OCI-LY7 (cell line): ENCODE results near the gene NRG2. TPM values are rescaled to one million over a fixed set of nuclear protein-coding genes. Genes with fewer than 3 reads are reported as not detected.

Experiments used
- BruUV-seq: library from RNA; stranded (reverse); fragments of 400-500 nt; replicated peaks from 2 replicates; lab custom pipeline; 2021; lab: Mats Ljungman, UMichigan
- CTCF ChIA-PET: fragments of 300-600 bp; sonication (Branson Sonifier 250); formaldehyde crosslinking; loops from one replicate; lab custom pipeline; 2022; ENCODE audit warnings: antibody characterized with exemption; ENCODE audit not compliant: unreplicated experiment; lab: Charles Lee
- POLR2A ChIA-PET: fragments of 300-600 bp; sonication (Branson Sonifier 250); formaldehyde crosslinking; loops from one replicate; lab custom pipeline; 2022; ENCODE audit warnings: antibody characterized with exemption; lab: Charles Lee
- DNase-seq: peaks from one replicate; pipeline ENCODE4 v3.0.0-alpha.2; 2015; ENCODE audit warnings: low spot score
- H2AFZ ChIP-seq: fragments of 200-600 bp; sonication (generic), shearing (Covaris generic); 2 replicates; pipeline ENCODE4 v1.6.1; 2014; ENCODE audit warnings: mild to moderate bottlenecking, antibody characterized with exemption, low read length, moderate library complexity
- H3K27ac ChIP-seq: fragments of 200-600 bp; sonication (generic); 2 replicates; pipeline ENCODE4 v1.5.1; 2014; ENCODE audit warnings: mixed run types, low read depth, mild to moderate bottlenecking, moderate library complexity, low read length, inconsistent platforms; ENCODE audit not compliant: poor library complexity, severe bottlenecking
- H3K36me3 ChIP-seq: fragments of 200-600 bp; sonication (generic); 2 replicates; pipeline ENCODE4 v1.6.1; 2014; ENCODE audit warnings: mild to moderate bottlenecking, antibody characterized with exemption, low read length, moderate library complexity, mixed read lengths; ENCODE audit not compliant: insufficient read depth
- H3K4me1 ChIP-seq: fragments of 200-600 bp; sonication (generic); 2 replicates; pipeline ENCODE4 v1.5.1; 2014; ENCODE audit warnings: mild to moderate bottlenecking, low read length; ENCODE audit not compliant: insufficient read depth, poor library complexity, severe bottlenecking
- H3K4me2 ChIP-seq: fragments of 200-600 bp; sonication (generic); 2 replicates; pipeline ENCODE4 v1.6.1; 2014; ENCODE audit warnings: mild to moderate bottlenecking, low read length
- H3K4me3 ChIP-seq: fragments of 200-600 bp; sonication (generic); 2 replicates; pipeline ENCODE4 v1.5.1; 2014; ENCODE audit warnings: mild to moderate bottlenecking, low read depth, low read length; ENCODE audit not compliant: poor library complexity, severe bottlenecking
- H3K79me2 ChIP-seq: fragments of 200-600 bp; sonication (generic); 2 replicates; pipeline ENCODE4 v1.6.1; 2016; ENCODE audit warnings: low read depth, mild to moderate bottlenecking, low read length, moderate library complexity, mixed read lengths; ENCODE audit not compliant: insufficient read depth
- H3K9me2 ChIP-seq: fragments of 200-600 bp; sonication (generic); 2 replicates; pipeline ENCODE4 v1.6.1; 2016; ENCODE audit warnings: mild to moderate bottlenecking, low read length, mixed read lengths; ENCODE audit not compliant: insufficient read depth
- H3K9me3 ChIP-seq: fragments of 200-600 bp; sonication (generic); 2 replicates; pipeline ENCODE4 v1.6.1; 2014; ENCODE audit warnings: mild to moderate bottlenecking, mixed run types, low read length, mixed read lengths
- H4K20me1 ChIP-seq: fragments of 200-600 bp; sonication (generic); 2 replicates; pipeline ENCODE4 v1.6.1; 2014; ENCODE audit warnings: mild to moderate bottlenecking, antibody characterized with exemption, low read length, moderate library complexity, mixed read lengths; ENCODE audit not compliant: insufficient read depth
- EZH2phosphoT487 ChIP-seq: fragments of 200-600 bp; sonication (generic); IDR thresholded peaks from 2 replicates; pipeline ENCODE4 v1.6.1; 2018; ENCODE audit warnings: low read depth, borderline replicate concordance, mild to moderate bottlenecking, mixed run types, antibody characterized with exemption, low read length, moderate library complexity, mixed read lengths
- intact Hi-C: fragments of 100-400 bp; cut with micrococcal nuclease; formaldehyde crosslinking; loops from one replicate; pipeline ENCODE4 v1.10.0; 2022; ENCODE audit not compliant: unreplicated experiment
- total RNA-seq, 2 experiments: library from RNA; depleted of rRNA in 1 of 2; stranded (reverse); fragments of >200 nt in 1 of 2; shearing (Covaris generic) in 1 of 2; gene quantifications; 2 replicates each; pipeline ENCODE4 v1.2.3, GENCODE V29; 2014 to 2022
- TF ChIP-seq, protein P1 (sequence below): fragments of 200-600 bp; sonication (generic); conservative IDR thresholded peaks from 2 replicates; pipeline ENCODE4 v1.5.1; 2014; ENCODE audit warnings: mild to moderate bottlenecking, antibody characterized with exemption, low read length, moderate library complexity, mixed read lengths

NRG2 gene
- total RNA-seq, 2 experiments from 2014 or later: 1.7 TPM; not detected in 1

- Histone ChIP-seq H4K20me1 (no peaks in the 10 kb centered on the region), H3K27ac (no peak overlapping the region), H3K9me2 (no peaks in the 10 kb centered on the region), H3K4me2 (no peak overlapping the region), H3K4me1 (no peaks in the 10 kb centered on the region), H3K79me2 (no peaks in the 10 kb centered on the region), H3K4me3 (no peak overlapping the region), H3K36me3 (no peaks in the 10 kb centered on the region), H2AFZ (no peak overlapping the region), H3K9me3 (no peaks in the 10 kb centered on the region)
- intact Hi-C loops: no loop called here
- BruUV-seq: no TSS peak
- no peak for DNase-seq
- POLR2A ChIA-PET: no interaction called here
- TF ChIP-seq EZH2phosphoT487: no peak
- TF ChIP-seq, protein P1, sequence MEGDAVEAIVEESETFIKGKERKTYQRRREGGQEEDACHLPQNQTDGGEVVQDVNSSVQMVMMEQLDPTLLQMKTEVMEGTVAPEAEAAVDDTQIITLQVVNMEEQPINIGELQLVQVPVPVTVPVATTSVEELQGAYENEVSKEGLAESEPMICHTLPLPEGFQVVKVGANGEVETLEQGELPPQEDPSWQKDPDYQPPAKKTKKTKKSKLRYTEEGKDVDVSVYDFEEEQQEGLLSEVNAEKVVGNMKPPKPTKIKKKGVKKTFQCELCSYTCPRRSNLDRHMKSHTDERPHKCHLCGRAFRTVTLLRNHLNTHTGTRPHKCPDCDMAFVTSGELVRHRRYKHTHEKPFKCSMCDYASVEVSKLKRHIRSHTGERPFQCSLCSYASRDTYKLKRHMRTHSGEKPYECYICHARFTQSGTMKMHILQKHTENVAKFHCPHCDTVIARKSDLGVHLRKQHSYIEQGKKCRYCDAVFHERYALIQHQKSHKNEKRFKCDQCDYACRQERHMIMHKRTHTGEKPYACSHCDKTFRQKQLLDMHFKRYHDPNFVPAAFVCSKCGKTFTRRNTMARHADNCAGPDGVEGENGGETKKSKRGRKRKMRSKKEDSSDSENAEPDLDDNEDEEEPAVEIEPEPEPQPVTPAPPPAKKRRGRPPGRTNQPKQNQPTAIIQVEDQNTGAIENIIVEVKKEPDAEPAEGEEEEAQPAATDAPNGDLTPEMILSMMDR: no peak
- CTCF ChIA-PET: interaction anchor here (0.6 kb wide), 1 partner anchor 120 kb away, joined by 3 read pairs; no protein-coding TSS in a partner anchor
These were observed 58.3 kb downstream of the NRG2 start for GRCh38 chr5:139984816-139985215.

GRCh38 chr5:139982975-139983240, 60.2 kb downstream of the NRG2 start:
- TF ChIP-seq, protein P1: no peak
- no peak for TF ChIP-seq EZH2phosphoT487
- H2AFZ ChIP-seq: no peak overlapping the region
- BruUV-seq: no TSS peak
- H3K36me3 ChIP-seq: no peaks in the 10 kb centered on the region
- ChIA-PET POLR2A (no interaction called here), CTCF (no interaction called here)
- DNase-seq: no peak
- H3K79me2 ChIP-seq: no peaks in the 10 kb centered on the region
- intact Hi-C loops: no loop called here
- no peaks in the 10 kb centered on the region for H4K20me1 ChIP-seq
- H3K9me3 ChIP-seq: no peaks in the 10 kb centered on the region
- no peaks in the 10 kb centered on the region for H3K4me1 ChIP-seq
- no peaks in the 10 kb centered on the region for H3K9me2 ChIP-seq
- no peak overlapping the region for H3K27ac ChIP-seq
- H3K4me3 ChIP-seq: no peak overlapping the region
- no peak overlapping the region for H3K4me2 ChIP-seq

DNA sequence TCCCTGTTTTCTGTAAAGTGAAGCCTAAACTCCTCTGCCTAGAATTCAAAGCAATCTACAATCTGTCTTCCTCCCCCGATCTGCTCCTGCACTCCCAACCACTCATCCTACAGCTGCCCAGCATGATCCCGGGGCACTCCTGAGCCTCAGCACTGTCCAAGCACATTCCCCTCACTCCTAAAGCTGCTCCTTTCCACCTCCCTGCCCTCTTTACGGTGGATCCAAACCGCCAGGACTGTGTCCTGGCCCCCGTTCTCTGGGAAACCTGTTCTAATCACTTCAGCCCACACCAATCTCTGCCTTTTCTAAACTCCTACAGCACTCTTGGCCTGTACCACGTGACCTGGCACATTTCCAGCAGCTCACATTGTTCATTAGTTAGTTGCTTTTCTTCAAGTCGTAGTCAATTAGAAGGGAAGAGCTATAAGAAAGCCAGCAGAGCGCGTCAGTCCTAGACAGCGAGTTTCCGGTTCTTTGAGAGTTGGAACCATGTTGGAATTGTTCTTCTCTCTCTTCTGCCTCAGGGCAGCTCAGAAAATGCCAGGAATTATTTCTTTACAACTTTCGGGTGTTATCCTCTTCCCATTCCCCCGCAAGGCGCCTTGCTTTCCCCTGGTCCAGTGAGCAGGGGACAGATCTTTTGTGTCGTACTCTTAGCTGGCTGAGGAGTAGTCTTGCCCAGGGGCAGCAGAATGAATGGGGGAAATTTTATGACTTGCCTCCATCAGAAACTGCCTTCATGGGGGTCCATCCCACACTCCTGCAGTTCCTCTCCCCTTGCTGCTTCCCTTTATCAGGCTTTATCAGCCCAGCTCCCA, 60.7 kb downstream of the NRG2 start:
- ChIA-PET POLR2A (no interaction called here), CTCF (interaction anchor here (0.9 kb wide), 1 partner anchor 11 kb away, joined by 3 read pairs; no protein-coding TSS in a partner anchor)
- no peaks in the 10 kb centered on the region for H3K9me2 ChIP-seq
- no peaks in the 10 kb centered on the region for H3K9me3 ChIP-seq
- no peaks in the 10 kb centered on the region for H3K79me2 ChIP-seq
- DNase-seq: no peak
- intact Hi-C loops: no loop called here
- no peak overlapping the region for H2AFZ ChIP-seq
- no peak overlapping the region for H3K27ac ChIP-seq
- H3K4me1 ChIP-seq: no peaks in the 10 kb centered on the region
- TF ChIP-seq, protein P1: no peak
- no peak for TF ChIP-seq EZH2phosphoT487
- H4K20me1 ChIP-seq: no peaks in the 10 kb centered on the region
- H3K36me3 ChIP-seq: no peaks in the 10 kb centered on the region
- H3K4me2 ChIP-seq: no peak overlapping the region
- H3K4me3 ChIP-seq: no peak overlapping the region
- no TSS peak for BruUV-seq
